Fibroblast of lung (primary cell): Measurements from ENCODE around the gene RSF1.

ENCODE experiments used
- CTCF ChIP-seq, 2 donors: IDR thresholded peaks in 1 of 2; conservative IDR thresholded peaks in 1 of 2; 1 replicate in 1 of 2; 2 replicates in 1 of 2; pipeline ENCODE4 v1.5.1; 2011 to 2012; ENCODE audit warnings: low read length in 2 of 2, control low read depth in 1 of 2, inconsistent platforms in 1 of 2, low read depth in 1 of 2, mild to moderate bottlenecking in 1 of 2
- EZH2 ChIP-seq: IDR thresholded peaks from 2 replicates; pipeline ENCODE4 v1.5.1; 2012; ENCODE audit warnings: low read length, control low read depth, mild to moderate bottlenecking; ENCODE audit errors: missing control alignments

GRCh38 chr11:77705195-77705875 is 115.2 kb downstream of the RSF1 start:
- TF ChIP-seq CTCF (conservative IDR thresholded peaks at IDR 0.05 in 1 of 2, IDR thresholded peaks at IDR 0.05 in 1 of 2; ENCODE audit: low read depth in 1 of 2, low read length in 2 of 2) (no peak), EZH2 (no peak)
